Left colon (tissue), 2 donors: ENCODE data around the gene LRRC75A. TPM values are rescaled to one million over a fixed set of nuclear protein-coding genes. Genes with fewer than 3 reads are reported as not detected.

Source experiments
- ATAC-seq: fragments of 200-7000 bp; cut with Tn5 transposase; one replicate; pipeline ENCODE4 v1.9.1; 2020; ENCODE audit warnings: mild to moderate bottlenecking, moderate library complexity
- DNase-seq, 2 donors: peaks; one replicate each; pipeline ENCODE4 v3.0.0-alpha.2; 2020
- intact Hi-C, 2 donors: fragments of 100-400 bp; cut with DNase I in 1 of 2; cut with micrococcal nuclease in 1 of 2; formaldehyde crosslinking; loops; one replicate each; pipeline versions ENCODE4 v1.11.2 to v1.14.0; 2022; cut with DNase I, micrococcal nuclease
- total RNA-seq, 2 donors: library from RNA; stranded (reverse); fragmentation: NEBNext Ultra II Directional; extraction: Animal tissue kit (Norgen Biotek cat#: 25700); gene quantifications; one replicate each; pipeline ENCODE4 v1.2.1, GENCODE V29; 2021
- donor health status: DM: no; HTN: no; CAD: no.
- donor health status: DM: yes; HTN: yes; CAD: no.

The LRRC75A gene
- total RNA-seq, 2 donors from 2014 or later, result 62.3 to 75.3 TPM

DNA sequence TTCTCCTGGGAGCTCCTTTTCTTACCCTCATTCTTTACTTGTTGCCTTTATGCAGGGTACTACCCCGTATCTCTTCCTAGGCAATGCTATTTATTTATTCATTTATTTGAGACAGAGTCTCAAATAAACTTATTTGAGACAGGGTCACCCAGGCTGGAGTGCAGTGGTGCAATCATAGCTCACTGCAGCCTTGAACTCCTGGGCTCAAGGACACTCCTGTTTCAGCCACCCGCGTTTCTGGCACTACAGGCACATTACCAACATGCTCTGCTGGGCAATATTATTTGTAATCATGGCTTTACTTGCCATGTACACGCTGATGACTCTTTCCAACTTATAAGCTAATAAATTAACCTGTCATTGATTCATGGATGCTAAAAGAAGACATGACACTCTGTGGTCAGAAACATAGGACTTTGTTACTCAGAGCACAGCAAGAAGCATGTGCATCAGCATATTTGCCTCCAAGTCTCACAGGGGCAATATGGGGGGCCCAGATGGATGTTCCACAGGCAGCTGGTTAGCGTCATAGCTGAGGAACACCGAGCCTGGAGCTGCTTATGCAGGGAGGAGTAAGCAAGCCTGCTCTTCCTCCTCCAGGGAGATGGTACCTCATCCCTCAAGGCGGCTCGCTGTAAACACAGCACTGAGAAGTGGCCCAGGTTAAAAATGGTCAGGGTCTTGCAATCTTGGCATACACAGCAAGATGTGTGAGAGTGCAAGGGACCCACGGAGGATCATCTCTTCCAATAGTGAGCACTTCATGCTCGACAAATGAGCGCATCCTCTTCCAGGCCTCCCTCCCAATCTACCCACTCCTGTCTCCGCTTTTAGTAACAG lies 4.2 kb upstream of the LRRC75A start:
- DNase-seq (no peak), ATAC-seq (no peak)
- intact Hi-C loops, result no loop called here

DNA sequence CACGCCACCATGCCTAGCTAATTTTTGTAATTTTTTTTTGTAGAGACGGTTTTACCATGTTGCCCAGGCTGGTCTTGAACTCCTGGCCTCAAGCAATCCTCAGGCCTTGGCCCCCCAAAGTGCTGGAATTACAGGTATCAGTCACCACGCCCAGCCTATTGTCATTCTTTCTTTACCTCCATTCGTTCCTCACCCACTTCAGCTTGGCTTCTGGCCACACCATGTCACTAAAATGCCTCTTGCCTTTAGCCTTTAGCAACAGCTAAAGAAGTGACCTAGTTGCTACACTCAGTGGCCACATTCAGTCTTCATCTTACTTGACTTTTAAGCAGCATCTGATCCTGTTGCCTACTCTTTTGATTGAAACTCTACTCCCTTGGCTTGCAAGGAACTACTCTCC lies 3.6 kb upstream of the LRRC75A start:
- no peak for DNase-seq
- no peak for ATAC-seq
- intact Hi-C loops, result no loop called here

DNA sequence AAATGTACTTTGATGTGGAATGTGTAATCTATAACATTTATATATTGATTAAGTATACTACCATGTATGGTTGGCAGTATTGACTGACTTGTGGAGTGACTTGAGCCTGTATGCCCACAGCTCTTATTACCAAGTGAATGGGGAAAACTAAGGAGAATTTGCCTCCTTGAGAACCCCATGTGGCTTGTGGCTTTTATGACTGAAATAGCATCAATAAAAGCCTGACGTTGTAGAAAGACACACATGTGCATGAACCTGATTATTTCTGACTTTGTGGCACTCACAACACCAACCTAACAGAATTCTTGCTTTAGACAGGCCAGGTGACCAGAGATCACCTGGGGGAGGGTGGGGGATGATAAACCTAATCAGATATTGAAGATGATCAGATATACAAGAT lies 2.1 kb upstream of the LRRC75A start:
- DNase-seq, result no peak
- ATAC-seq, result peak; percentile 24
- intact Hi-C loops, result no loop called here

DNA sequence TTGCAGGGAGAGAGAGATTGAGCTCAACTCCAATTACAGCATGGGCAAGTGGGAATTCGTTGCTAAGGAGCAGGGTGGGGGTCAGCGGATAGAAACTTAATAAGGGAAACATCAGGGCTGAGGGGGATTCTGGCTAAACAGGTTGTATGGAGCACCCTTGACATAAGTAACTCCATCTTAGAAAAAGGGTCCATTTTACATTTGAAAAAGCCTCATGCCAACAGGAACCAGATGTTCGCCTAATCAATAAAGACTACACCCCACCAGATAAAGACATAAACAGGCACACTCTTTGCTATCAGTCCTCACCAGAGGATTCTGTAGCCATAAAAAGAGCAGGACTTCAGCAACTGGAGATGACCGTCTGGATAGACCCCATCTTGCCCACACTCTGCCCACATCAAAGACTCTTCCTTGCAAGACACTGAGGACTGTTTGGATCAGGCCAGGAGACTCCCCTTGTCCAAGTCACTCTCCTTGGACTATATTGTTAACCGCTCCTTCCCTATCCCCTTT lies 1.6 kb upstream of the LRRC75A start:
- intact Hi-C loops, result no loop called here
- ATAC-seq (no peak), DNase-seq (no peak)

DNA sequence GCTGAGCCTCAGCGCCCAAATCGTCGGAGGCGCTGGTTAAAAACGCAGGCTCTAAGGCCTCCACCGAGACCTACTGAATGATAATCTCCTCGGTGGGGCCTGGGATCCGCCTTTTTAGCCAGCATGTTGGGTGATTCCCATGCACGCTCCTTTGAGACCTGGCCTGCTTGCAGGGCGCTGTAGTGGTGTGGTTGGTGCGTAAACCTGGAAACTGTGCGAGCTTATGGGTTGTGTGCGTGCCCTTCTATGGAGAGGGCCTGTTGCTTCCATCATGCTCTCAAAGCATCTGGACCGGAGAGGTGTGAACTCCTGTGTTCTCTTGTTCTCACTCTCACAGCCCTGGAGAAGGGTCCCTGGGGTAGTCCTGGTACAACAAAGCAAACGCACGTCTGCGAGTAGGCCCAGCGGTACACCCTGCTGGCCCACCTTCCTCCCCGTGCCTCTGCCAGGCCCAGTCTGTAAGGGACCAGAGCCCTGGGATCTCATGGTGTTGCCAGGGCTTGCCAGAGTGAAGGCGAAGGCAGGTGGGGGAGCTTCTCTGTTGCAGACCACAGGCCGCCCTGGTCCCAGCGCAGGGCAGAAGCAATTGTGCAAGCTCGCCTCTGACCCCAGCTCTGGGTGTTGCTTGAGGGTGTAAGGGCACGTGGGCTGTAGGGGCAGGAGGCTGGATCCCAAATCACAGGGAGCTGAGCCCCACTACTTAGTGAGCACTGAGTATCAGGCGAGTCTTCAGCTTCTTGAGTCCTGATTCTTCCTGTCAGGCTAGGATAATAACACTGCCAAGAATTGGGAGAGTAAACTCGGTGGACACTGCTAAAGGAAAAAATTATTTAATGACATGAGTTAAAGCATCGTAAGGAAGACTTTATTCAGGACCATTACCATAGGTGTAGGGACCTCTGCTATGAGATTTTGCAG lies 879 bp upstream of the LRRC75A start:
- DNase-seq (no peak), ATAC-seq (no peak)
- intact Hi-C loops, result no loop called here

DNA sequence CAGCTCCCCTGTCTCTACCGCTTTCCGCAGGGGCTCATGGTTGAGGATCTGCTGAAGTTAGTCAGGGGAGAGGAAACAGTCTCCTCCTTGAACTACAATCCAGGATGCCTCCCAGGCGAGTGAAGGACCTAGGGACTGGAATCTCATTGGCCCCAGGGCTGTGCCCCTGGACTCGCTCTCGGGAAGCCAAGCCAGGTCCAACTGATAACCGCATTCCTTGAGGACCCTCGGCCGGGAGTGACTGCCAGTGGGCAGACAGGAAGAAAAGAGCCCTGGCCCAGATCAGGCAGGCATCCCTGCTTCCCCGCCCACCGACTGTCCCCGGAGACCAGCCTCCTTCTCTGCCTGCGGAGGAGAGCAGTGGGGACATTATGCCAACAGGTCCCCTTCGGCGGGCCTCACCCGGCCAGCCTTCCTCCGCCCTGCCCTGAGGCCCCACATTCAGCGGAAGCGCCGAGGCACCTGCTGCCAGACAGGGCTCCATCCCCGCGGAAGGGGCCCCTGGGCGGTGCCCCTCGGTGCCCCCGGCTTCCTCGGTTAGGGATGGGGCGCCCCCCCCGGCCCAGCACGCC lies 776 bp downstream of the LRRC75A start:
- DNase-seq, result peak in 1 of 2 donors; percentile 55
- ATAC-seq, result peak; percentile 16
- intact Hi-C loops, result no loop called here

DNA sequence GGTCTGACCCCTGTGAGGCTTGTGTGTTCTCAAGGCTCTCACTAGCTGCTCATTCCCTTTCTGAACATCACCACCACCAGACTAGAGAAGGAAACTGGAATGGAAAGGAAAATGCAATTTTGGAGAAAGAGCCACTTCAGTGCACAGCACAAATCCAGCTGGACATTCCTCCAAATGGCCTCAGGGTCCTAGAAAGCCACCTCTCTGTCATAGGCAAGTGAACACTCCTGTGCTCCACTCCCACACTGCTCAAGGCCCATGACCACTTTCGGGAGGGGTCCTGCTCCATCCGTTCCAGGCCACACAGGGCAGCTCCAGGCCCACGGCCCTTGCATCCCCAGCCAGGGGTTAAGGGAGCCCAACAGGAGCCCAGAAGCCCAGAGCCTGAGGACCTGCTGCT lies 2.6 kb downstream of the LRRC75A start:
- ATAC-seq (no peak), DNase-seq (no peak)
- intact Hi-C loops, result no loop called here

DNA sequence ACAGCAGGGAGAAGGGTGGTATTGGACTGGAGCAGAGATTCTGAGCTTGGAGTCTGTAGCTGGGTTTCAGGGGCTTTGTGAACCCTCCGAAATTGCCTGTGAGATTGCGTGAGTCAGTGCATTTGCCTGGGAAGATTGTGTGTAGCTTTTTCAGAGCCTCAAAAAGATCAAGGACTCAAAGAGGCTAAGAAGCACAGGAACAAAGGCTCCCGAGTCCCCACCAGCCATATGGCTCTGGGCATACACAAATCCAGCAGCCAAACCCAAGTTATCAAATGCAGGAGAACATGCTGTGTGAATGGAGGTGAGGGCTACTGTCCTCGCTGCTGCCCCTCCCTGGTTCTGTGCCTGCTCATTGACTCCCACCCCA lies 3.0 kb downstream of the LRRC75A start:
- DNase-seq (no peak), ATAC-seq (no peak)
- intact Hi-C loops, result no loop called here

DNA sequence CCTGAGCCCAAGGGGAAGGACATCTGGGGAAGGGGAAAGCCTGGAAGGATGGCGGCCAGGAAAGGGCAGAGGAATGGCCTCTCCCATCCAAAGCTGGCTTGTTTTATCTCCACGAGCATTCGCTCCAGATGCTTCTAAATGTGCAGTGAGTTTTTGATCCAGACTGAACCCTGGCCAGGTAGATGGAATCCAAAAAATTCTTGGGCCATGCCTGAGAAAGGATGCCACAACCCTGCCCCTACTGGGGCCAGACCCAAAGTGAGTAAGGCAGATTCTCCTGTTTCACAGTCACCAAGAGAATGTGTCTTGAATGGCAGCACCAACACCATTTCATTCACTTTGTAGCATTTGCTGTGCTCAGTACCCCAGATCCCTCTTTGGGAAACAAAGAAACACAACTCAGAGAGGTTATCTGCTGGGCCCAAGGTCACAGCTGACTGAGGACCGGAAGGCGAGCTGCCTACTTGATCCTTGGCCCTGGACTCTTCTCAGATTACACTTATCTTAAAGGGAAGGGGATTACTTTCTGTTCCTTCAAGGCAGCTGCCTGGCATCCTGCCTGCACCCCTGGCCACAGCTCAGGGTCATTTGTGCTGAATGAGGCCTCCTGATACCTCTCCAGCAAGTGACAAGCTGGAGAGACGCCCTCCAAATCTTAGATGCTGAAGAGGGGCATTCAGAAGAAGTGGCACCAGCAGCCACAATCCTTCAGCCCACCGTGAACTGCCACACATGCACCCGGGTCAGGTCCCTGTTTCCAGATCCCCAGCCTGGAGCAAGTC lies 3.6 kb downstream of the LRRC75A start:
- intact Hi-C loops, result no loop called here
- peak; percentile 32 for ATAC-seq
- peak in 1 of 2 donors; percentile 65 for DNase-seq

DNA sequence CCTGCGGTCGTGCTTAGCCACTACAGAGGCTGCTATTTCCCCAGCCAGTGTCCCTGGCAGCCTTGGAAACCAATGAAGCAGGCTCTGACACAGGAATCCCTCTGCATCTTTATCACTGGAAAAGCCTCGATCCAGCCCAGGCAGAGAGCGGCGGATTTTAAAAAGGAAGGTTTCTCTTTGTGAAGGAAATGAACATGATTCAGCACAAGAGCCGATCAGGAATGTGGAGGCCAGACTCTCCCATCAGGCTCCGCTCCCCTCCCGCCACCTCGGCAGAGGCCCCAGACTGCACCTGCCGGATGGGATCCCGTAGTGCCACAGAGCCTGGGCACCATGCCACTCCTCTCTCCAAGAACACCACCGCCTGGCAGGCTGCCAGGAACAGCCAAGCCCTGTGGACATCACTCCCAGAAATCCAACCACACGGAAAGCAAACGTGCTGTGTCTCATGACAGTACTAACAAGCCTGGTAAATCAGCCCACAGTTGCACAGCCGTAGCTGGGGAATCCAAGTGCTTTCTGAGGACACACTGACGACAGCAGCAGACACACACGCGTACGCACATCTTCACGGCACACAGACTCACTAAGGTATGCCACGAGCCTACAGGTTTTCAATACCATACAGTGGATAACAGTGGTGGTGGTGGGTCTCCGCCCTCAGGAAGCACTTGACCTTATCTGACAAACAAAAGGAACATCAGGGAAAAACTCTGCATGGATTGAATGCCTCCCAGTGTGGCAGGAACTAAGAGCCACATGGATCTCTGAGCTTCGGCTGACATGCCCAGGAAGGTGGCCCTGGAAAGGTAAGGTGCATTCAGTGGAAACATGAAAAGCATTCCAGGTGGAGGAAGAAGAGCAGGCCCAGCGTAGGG lies 5.4 kb downstream of the LRRC75A start:
- peak; percentile 96 to 97 for DNase-seq
- intact Hi-C loops, result no loop called here
- peak; percentile 70 for ATAC-seq

DNA sequence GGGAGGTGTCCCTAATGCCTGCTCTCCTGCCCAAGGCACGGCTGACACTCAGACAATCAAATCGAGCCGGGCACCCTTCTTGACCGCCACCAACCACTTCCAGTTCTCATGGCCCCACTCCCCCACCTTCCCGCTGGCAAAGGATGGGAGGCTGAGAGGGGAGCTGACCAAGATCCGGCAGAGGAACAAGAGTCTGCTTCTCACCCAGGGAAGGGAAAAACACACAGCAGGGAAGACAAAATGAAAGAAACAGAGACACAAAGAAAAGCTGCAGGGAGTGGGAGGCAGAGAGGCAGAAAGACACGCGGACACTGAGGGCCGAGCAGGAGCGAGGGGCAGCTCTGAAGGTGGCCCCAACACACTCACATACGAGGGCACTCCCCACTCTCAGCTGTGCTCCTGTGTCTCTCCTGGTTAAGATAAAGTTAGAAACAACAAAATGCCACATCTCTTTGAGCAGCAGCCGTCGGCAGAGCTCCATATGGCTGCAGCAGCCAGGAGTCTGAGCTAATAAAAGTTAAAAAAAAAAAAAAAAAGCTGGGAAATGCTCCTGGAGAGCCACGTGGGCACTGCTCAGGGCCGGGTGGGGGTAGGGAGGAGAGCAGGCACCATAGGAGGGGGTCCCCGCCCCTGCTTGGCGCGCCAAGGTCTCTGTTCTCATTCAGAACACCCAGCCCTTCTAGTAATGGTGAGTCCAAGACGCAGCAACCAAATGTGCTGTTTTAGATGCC lies 7.4 kb downstream of the LRRC75A start:
- DNase-seq (no peak), ATAC-seq (no peak)
- intact Hi-C loops, result no loop called here

DNA sequence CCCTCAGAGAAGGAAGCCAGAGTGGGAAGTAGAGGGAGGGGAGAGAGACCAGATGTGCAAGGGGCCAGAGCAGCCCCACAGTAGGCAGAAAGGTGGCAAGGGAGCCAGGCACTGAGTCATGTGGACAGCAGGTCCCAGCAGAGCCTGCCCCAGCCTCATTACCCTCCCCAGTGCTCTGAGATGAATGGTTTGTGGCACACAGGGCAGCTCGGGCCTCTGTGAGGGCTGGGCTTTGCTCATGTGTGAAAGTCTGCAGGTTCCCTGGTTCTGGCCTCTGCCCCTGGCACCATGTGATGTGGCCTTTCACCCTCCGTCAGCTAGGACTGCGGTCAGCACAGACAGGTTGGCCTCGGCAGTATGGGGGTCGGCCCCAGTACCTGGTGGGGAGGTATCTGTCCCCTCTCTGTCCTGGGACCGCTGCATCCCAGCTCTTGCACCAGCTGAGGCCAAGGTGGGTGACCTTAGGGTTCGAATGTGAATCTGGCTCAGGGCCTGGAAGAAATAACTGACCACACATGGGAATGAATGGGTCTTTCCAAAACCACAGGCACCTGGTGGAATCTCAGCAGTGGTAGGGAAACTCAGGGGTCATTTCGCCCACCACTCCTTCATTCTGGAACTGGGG lies 8.9 kb downstream of the LRRC75A start:
- intact Hi-C loops, result no loop called here
- no peak for ATAC-seq
- no peak for DNase-seq

DNA sequence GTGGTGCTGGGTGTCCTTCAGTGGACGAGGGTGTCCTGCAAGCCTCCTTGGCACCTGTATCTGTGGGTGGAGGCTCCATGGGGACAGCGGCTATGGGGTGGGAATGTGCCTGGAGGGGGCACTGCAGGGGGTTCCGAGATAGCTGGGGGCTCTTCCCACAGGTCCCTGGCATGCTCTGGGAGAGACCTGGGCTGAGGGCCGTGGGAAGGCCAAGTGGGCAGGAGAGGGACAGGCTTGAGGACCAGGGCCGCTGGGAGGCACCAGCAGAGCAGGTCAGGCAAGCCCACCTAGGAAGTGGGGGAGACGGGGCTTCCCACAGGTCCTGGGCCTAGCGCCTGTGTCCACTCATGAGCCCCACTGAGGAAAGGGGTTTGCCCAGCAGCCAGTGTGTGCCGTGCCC lies 9.7 kb downstream of the LRRC75A start:
- ATAC-seq, result no peak
- no peak for DNase-seq
- intact Hi-C loops, result no loop called here

DNA sequence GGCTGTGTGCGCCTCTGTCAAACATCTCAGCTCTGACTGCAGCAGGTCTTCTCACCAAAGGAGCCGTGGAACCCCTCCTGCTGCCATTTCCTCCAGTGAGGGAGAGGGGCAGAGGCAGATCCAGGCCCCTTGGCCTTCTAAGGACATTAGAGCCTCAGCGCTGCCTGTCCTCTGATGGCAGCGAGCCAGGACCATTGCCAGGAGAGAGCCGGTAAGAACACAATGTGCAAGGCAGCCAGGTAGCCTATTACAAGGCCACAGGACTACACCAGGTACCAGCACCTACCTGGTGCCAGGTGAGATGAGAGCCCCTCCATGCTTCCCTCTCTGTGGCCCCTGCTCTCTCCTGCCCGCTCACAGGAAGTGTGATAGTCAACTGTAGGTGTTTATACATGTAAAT lies 11.0 kb downstream of the LRRC75A start:
- DNase-seq (no peak), ATAC-seq (no peak)
- intact Hi-C loops, result no loop called here

DNA sequence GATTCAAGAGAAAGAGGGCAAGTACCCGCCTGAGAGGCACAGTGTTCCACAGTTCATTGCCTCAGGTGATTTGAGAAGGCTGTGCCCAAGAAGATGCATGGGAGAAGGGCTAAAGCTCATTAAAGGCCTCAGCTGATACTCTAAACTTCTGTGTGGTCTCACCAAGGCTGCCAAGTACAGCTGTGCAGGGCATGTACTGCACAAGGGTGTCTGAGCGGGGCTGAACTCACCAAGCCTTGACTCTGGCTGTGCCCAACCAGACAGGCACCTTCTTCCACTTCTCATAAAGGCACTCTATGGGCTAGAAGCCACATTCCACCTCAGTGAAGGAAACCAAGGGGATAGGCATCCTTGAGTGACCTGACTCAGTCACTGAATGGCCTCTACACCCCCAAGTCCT lies 12.7 kb downstream of the LRRC75A start:
- DNase-seq (no peak), ATAC-seq (no peak)
- intact Hi-C loops, result no loop called here

DNA sequence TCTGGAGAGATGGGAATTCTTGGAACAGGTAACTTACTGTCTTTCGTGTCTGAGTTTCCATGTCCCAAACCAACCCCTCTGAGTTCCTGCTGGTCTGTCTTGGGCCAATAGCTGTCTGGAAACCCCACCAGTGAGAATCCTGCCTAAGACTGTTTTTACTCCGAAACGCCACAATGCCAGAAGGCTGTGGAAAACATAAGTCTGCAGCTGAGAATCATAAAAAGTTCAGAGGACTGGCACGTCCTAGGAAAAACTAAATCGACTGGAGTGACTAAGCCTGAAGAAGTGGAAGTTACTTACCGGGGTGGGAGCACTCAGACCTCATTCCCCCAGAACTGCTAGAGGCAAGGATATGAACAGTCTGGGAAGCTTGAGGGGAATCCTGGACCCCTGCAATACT lies 13.3 kb downstream of the LRRC75A start:
- ATAC-seq (no peak), DNase-seq (no peak)
- intact Hi-C loops, result no loop called here

DNA sequence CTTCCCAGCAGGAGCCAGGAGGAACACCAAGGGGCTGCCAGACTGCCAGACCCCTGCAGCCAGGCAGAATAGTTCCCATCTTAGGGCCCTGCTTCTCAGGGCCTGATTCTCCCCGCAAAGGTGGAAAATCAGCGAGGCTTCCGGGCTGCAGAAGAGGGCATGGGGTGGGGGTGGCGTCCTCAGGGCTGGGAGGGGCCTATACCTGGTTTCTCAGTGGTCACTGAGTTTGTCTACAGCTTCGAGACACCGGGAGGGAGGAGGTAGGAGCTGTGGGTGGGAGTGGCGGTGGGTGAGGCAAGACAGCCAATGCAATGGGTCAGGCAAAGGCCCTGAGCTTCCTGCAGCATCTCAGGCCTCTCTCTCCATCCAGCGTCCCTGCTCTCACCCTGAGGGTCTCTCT lies 14.3 kb downstream of the LRRC75A start:
- ATAC-seq, result no peak
- intact Hi-C loops, result no loop called here
- DNase-seq, result no peak
